NCI-H1436 treated with DMSO at 0.1 percent for 48 hours (cell line): ENCODE data around the gene USP49.
"Not testable (repeated sequence)": the region's sequence is repeated elsewhere in the genome, so short reads cannot be mapped to it uniquely, and the experiment has no call there.

Source experiments
- DNase-seq: peaks from one replicate; lab custom pipeline; 2025; lab: John Stamatoyannopoulos, UW

USP49 gene

GRCh38 chr6:41895300-41896233 lies at the start of gene USP49:
USP49 (minus strand) TSS chr6:41895375; CDS start chr6:41806983, 88,392 bp downstream.
- peak; percentile 44 for DNase-seq

GRCh38 chr6:41943456-41943855 lies 48.3 kb upstream of the USP49 start:
- DNase-seq = no peak

- DNase-seq = not testable (repeated sequence)
These were observed 47.7 kb upstream of the USP49 start for GRCh38 chr6:41942882-41943281.

DNA sequence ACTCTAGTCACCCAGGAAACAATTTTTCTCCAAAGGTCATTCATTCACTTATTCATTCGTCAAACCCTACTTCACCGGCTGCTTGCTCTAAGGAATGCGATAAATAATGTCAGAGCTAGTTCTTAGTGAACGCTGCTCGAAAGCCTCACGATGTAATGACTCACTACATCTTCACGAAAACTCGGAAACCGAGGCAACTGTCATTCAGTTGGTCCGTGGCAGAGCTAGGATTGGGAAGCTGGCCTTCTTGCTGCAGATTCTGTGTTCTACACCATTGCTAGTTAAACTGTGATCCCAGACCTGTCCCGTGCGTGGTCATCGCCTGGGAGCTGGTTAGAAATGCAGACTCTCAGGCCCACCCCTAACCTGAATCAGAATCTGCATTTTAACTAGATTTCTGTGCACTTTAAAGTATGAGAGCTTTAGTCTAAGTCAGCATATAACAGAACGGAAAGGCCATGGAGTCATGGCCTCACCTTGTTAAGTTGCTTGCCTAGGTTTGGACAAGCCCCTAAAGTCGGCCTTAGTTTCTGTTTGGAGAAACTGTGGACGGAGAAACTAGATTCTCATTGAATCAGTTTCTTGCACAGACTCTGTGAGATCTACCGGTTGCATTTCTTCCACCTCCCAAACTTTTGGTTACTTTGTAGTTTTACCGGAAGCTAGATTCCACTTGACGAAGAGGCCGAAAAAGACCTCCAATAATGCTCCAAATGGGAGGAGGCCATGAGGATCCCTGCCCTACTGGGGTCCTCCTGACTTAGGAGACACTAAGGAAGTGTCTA lies 47.1 kb upstream of the USP49 start:
- no peak for DNase-seq

GRCh38 chr6:41941280-41942066 lies 46.3 kb upstream of the USP49 start, which contains the start of gene CCND3:
CCND3 (minus strand) TSS chr6:41941808; CDS start chr6:41941649, 159 bp downstream.
- no peak for DNase-seq

GRCh38 chr6:41940759-41941279 lies 45.6 kb upstream of the USP49 start:
- DNase-seq = no peak

GRCh38 chr6:41939848-41940758 lies 44.9 kb upstream of the USP49 start:
- DNase-seq = no peak

DNA sequence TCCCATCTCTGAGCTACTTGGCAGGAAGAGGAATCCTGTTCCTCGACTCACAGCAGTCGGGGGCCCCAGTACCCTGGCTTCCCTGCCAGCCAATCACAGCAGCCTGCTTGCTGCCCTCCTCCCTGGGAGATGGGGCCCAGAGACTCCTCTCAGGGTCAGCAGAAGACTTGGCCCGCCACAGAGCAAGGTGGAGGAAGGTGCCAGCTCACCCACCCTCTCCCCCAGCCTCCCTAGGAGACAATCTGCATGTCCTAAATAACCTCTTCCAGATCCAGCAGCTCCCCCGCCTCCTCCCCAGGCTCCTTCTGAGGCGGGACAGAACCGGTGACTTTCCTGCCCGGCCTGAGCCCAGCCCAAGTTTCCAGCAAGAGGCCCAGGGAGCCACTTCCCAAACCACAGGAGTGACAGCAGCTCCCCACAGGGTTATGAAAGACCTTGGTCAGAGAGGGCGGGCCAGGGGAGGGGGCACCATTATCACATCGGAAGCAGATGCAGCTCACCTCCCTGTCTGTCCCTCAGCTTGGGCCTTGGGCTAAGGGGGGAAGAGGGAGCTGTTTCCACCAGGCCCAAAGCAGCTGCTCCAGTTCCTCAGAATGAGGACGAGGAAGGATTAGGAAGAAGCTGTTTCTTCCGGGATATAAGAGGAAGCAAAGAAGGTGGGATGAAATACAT lies 44.1 kb upstream of the USP49 start:
- no peak for DNase-seq

GRCh38 chr6:41938590-41939175 lies 43.5 kb upstream of the USP49 start:
- DNase-seq = no peak

GRCh38 chr6:41937861-41938574 lies 42.8 kb upstream of the USP49 start:
- no peak for DNase-seq

GRCh38 chr6:41937472-41937860 lies 42.3 kb upstream of the USP49 start:
- no peak for DNase-seq

GRCh38 chr6:41936073-41936837 lies 41.1 kb upstream of the USP49 start:
- no peak for DNase-seq

DNA sequence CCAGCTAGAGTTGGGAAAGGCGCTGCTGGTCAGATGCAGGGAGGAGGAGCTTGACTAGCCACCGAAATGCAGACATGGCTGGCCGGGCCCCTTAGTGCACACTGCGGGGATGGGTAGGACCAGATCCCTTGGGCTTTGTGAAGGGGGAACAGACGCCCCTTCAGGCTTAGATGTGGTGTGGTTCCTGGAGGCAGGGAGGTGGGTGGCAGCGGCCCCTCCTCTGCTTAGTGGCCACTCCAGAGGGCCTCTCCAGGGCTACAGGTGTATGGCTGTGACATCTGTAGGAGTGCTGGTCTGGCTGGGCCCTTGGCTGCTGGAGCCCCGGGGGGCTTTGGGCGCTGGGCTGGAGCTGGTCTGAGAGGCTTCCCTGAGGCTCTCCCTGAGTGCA lies 40.5 kb upstream of the USP49 start:
- no peak for DNase-seq

GRCh38 chr6:41935193-41935574 lies 40.0 kb upstream of the USP49 start:
- DNase-seq = no peak

DNA sequence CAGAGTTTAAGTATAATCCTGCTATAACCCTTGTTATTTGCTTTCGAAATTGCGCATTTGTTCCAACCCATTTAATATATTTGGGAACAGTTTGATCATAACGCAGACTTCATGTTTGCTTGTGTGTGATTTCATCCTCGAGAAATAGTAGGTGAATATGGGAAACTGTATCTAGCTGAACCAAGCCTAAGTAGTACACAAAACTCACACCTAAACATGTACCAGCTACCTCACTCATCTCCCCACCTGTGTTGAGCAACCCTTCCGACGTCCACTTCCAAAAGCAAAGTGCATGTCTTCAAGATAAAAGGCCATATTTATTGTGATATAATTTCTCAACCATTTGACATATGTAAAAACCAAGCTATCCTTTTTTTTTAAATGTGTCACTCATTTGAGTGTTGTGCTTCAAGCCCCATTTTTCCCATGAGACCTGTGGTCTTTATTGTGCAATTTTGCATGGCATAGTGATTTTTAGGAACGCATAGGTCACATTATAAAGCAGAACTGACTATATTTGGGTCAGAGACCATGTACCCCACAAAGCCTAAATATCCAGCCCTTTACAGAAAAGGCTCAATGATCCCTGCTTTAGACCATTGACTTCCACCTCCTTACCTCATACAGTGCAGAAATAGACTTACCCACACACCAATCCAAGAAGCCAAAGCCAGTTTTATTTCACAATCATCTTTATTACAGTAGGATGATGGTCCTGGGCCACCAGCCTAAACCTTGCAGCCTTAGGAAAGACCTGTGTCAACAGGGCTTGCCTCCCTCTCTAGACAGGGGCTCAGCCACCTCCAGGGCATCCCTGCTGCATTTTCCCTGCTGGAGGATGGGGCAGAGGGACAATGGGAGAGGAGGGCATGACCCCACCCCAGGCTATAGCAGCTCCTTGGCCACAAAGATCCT lies 39.4 kb upstream of the USP49 start:
- no peak for DNase-seq

DNA sequence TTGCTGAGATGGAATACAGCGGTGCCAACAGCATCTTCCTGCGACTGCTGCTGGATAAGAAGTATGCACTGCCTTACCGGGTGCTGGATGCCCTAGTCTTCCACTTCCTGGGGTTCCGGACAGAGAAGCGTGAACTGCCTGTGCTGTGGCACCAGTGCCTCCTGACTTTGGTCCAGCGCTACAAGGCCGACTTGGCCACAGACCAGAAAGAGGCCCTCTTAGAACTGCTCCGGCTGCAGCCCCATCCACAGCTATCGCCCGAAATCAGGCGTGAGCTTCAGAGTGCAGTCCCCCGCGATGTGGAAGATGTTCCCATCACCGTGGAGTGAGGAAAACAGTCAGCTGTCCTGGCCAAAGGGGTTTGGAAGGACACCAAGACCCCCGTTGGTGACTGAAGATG lies 37.2 kb upstream of the USP49 start:
- DNase-seq = no peak

GRCh38 chr6:41931792-41932191 lies 36.6 kb upstream of the USP49 start:
- DNase-seq = no peak
